HepG2 (cell line): ENCODE results near the gene CMIP. TPM values are rescaled to one million over a fixed set of nuclear protein-coding genes. Genes with fewer than 3 reads are reported as not detected.
A peak's percentile ranks its signal among the peaks of the same experiment; 100 is the strongest.

Experiments
- CBX5 ChIP-seq: sonication (generic); formaldehyde crosslinking; IDR thresholded peaks from 2 replicates; pipeline ENCODE4 v1.4.0; 2020; ENCODE audit warnings: missing genetic modification reagents, borderline replicate concordance
- ELF3 ChIP-seq: IDR thresholded peaks from 2 replicates; pipeline ENCODE4 v1.6.1; 2016; ENCODE audit warnings: missing genetic modification reagents, missing compliant biosample characterization
- FOXA1 ChIP-seq, 2 experiments: fragments of 450-650 bp in 1 of 2; sonication (generic) in 1 of 2; formaldehyde crosslinking in 1 of 2; IDR thresholded peaks; 2 replicates each; pipeline versions ENCODE4 v1.4.0 to v1.6.1; 2016 to 2020; ENCODE audit warnings: missing genetic modification reagents in 1 of 2
- GTF2F1 ChIP-seq: fragments of 150-350 bp; IDR thresholded peaks from 2 replicates; pipeline ENCODE4 v1.6.1; 2014; ENCODE audit warnings: low read length
- MED1 ChIP-seq: sonication (generic); formaldehyde crosslinking; IDR thresholded peaks from 2 replicates; pipeline ENCODE4 v1.4.0; 2020; ENCODE audit warnings: missing genetic modification reagents
- MTA3 ChIP-seq: sonication (generic); formaldehyde crosslinking; IDR thresholded peaks from 2 replicates; pipeline ENCODE4 v1.4.0; 2020; ENCODE audit warnings: missing genetic modification reagents
- SKI ChIP-seq: fragments of 450-650 bp; IDR thresholded peaks from one replicate; pipeline ENCODE4 v1.6.1; 2018; ENCODE audit warnings: mild to moderate bottlenecking; ENCODE audit not compliant: partially characterized antibody
- SOX5 ChIP-seq: IDR thresholded peaks from 2 replicates; pipeline ENCODE4 v1.6.1; 2016; ENCODE audit warnings: borderline replicate concordance
- SP5 ChIP-seq: IDR thresholded peaks from 2 replicates; pipeline ENCODE4 v1.6.1; 2016; ENCODE audit warnings: low read depth, borderline replicate concordance
- TBP ChIP-seq: sonication (generic); formaldehyde crosslinking; IDR thresholded peaks from 2 replicates; pipeline ENCODE4 v1.5.0; 2020; ENCODE audit warnings: missing genetic modification reagents
- TP53 ChIP-seq: sonication (generic); formaldehyde crosslinking; conservative IDR thresholded peaks from 2 replicates; pipeline ENCODE4 v1.4.0; 2020; ENCODE audit warnings: missing genetic modification reagents
- YEATS2 ChIP-seq: sonication (generic); formaldehyde crosslinking; IDR thresholded peaks from 2 replicates; pipeline ENCODE4 v1.4.0; 2020; ENCODE audit warnings: missing genetic modification reagents, borderline replicate concordance
- ZNF160 ChIP-seq: sonication (generic); formaldehyde crosslinking; IDR thresholded peaks from 2 replicates; pipeline ENCODE4 v1.8.0; 2022; ENCODE audit warnings: mild to moderate bottlenecking, inconsistent platforms, missing genetic modification reagents
- ZNF329 ChIP-seq: sonication (generic); formaldehyde crosslinking; IDR thresholded peaks from 2 replicates; pipeline ENCODE4 v1.9.0; 2021; ENCODE audit warnings: low read depth, mild to moderate bottlenecking, missing genetic modification reagents
- ZZZ3 ChIP-seq: sonication (generic); formaldehyde crosslinking; IDR thresholded peaks from 2 replicates; pipeline ENCODE4 v1.4.0; 2020; ENCODE audit warnings: missing genetic modification reagents, mild to moderate bottlenecking, borderline replicate concordance
- polyA plus RNA-seq, 8 experiments: library from polyadenylated mRNA; depleted of rRNA in 3 of 8; stranded (reverse) in 7 of 8; unstranded in 1 of 8; fragments of >200 nt; fragmentation: Illumina TruSeq in 4 of 8; extraction: Trizol in 4 of 8; gene quantifications; 2 replicates each; pipeline versions ENCODE4 v1.2.1 to v1.2.3, GENCODE V29; 2011 to 2016; ENCODE audit warnings: low read depth in 4 of 8, missing spikeins in 1 of 8, mixed read lengths in 1 of 8; ENCODE audit not compliant: insufficient read depth in 1 of 8
- total RNA-seq, 5 experiments: library from RNA; depleted of rRNA; stranded (reverse); fragments of >200 nt; fragmentation: Illumina TruSeq; extraction: Trizol; gene quantifications; 2 replicates each; pipeline ENCODE4 v1.2.3, GENCODE V29; 2016; ENCODE audit warnings: low read depth in 1 of 5
- TF ChIP-seq, protein P1 (sequence below): fragments of 450-650 bp; IDR thresholded peaks from 2 replicates; pipeline ENCODE4 v1.6.1; 2017; ENCODE audit warnings: mild to moderate bottlenecking
- TF ChIP-seq, protein P2 (sequence below): sonication (generic); formaldehyde crosslinking; IDR thresholded peaks from 2 replicates; pipeline ENCODE4 v1.4.0; 2020; ENCODE audit warnings: missing genetic modification reagents
- TF ChIP-seq, protein P3 (sequence below): sonication (generic); formaldehyde crosslinking; IDR thresholded peaks from 2 replicates; pipeline ENCODE4 v1.5.0; 2020; ENCODE audit warnings: mild to moderate bottlenecking, missing genetic modification reagents

Gene CMIP
- total and polyA plus RNA-seq, 2 of the 13 experiments (the other 11 are each of a cell fraction or from before 2014, with no cell fraction given), result 10.9 to 18.1 TPM

DNA sequence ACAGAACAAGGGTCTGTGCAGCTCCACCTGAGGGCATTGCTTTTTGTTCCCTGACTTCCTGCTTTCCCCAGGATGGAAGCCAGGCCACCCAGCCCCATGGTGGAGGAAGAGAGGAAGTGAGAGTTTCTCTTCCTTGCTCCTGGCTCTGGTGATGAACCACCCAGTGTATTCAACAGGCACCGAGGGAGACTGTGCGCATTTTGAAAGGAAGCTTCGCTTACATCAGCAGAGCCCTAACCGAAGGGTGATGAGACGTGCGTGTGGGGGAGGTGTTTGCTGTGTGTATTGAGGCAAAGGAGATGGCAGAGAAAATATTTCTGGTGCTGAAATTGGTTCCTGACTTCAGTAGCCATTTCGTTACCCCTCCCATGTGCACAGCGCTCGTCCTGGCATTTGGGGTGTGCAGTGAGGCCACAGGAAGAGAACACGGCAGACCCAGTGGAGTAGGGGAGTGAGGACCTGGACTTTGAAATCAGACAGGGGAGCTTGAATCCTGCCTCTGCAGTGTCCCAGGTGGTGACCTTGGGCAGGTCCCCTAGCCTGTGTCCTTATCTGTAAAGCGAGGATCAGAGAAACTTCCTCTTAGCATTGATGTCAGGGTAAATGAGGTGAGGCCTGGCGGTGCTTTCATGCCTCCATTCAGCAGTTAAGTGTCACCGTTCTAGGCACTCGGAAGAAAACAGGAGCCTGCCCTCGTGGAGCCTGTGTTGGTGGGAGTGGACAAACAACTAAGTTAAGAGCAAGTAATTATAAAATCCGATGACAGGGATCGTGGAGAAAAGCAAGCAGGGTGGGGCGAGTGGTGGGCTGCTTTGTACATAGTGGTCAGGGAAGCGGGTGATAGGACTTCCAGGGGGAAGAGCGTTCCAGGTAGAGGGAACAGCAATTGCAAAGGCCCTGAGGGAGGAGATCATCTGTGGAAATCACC, 7.4 kb downstream of the CMIP start (continued):
- TF ChIP-seq, protein P1, sequence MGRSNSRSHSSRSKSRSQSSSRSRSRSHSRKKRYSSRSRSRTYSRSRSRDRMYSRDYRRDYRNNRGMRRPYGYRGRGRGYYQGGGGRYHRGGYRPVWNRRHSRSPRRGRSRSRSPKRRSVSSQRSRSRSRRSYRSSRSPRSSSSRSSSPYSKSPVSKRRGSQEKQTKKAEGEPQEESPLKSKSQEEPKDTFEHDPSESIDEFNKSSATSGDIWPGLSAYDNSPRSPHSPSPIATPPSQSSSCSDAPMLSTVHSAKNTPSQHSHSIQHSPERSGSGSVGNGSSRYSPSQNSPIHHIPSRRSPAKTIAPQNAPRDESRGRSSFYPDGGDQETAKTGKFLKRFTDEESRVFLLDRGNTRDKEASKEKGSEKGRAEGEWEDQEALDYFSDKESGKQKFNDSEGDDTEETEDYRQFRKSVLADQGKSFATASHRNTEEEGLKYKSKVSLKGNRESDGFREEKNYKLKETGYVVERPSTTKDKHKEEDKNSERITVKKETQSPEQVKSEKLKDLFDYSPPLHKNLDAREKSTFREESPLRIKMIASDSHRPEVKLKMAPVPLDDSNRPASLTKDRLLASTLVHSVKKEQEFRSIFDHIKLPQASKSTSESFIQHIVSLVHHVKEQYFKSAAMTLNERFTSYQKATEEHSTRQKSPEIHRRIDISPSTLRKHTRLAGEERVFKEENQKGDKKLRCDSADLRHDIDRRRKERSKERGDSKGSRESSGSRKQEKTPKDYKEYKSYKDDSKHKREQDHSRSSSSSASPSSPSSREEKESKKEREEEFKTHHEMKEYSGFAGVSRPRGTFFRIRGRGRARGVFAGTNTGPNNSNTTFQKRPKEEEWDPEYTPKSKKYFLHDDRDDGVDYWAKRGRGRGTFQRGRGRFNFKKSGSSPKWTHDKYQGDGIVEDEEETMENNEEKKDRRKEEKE, result no peak
- TF ChIP-seq TBP (CRISPR knock-in tag), result no peak; the same call in 1 of the 2 replicates
- TF ChIP-seq, protein P2, sequence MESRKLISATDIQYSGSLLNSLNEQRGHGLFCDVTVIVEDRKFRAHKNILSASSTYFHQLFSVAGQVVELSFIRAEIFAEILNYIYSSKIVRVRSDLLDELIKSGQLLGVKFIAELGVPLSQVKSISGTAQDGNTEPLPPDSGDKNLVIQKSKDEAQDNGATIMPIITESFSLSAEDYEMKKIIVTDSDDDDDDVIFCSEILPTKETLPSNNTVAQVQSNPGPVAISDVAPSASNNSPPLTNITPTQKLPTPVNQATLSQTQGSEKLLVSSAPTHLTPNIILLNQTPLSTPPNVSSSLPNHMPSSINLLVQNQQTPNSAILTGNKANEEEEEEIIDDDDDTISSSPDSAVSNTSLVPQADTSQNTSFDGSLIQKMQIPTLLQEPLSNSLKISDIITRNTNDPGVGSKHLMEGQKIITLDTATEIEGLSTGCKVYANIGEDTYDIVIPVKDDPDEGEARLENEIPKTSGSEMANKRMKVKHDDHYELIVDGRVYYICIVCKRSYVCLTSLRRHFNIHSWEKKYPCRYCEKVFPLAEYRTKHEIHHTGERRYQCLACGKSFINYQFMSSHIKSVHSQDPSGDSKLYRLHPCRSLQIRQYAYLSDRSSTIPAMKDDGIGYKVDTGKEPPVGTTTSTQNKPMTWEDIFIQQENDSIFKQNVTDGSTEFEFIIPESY (CRISPR knock-in tag), result no peak; the same call in none of the 2 replicates
- TF ChIP-seq, protein P3, sequence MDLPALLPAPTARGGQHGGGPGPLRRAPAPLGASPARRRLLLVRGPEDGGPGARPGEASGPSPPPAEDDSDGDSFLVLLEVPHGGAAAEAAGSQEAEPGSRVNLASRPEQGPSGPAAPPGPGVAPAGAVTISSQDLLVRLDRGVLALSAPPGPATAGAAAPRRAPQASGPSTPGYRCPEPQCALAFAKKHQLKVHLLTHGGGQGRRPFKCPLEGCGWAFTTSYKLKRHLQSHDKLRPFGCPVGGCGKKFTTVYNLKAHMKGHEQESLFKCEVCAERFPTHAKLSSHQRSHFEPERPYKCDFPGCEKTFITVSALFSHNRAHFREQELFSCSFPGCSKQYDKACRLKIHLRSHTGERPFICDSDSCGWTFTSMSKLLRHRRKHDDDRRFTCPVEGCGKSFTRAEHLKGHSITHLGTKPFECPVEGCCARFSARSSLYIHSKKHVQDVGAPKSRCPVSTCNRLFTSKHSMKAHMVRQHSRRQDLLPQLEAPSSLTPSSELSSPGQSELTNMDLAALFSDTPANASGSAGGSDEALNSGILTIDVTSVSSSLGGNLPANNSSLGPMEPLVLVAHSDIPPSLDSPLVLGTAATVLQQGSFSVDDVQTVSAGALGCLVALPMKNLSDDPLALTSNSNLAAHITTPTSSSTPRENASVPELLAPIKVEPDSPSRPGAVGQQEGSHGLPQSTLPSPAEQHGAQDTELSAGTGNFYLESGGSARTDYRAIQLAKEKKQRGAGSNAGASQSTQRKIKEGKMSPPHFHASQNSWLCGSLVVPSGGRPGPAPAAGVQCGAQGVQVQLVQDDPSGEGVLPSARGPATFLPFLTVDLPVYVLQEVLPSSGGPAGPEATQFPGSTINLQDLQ, result 0 out of 2 replicates have a peak, but pooled peaks have one; percentile 21
- peak; percentile 95 for TF ChIP-seq SKI
- TF ChIP-seq ELF3 (CRISPR knock-in tag), result peak; percentile 100
- TF ChIP-seq ZNF160 (CRISPR knock-in tag), result peak; percentile 94; the same call in 1 of the 2 replicates
- peak; percentile 79; the same call in 1 of the 2 replicates for TF ChIP-seq YEATS2 (CRISPR knock-in tag)
- peak; percentile 89 for TF ChIP-seq SOX5 (CRISPR knock-in tag)
- 0 out of 2 replicates have a peak, but pooled peaks have one; percentile 70 for TF ChIP-seq TP53 (CRISPR knock-in tag)
- TF ChIP-seq MED1 (CRISPR knock-in tag), result peak; percentile 99
- no peak for TF ChIP-seq GTF2F1
- TF ChIP-seq ZZZ3, result peak; percentile 86
- TF ChIP-seq ZNF329 (CRISPR knock-in tag), result no peak
- no peak for TF ChIP-seq MTA3 (CRISPR knock-in tag)
- TF ChIP-seq CBX5 (CRISPR knock-in tag), result peak; percentile 80; the same call in 1 of the 2 replicates
- no peak for TF ChIP-seq FOXA1 (IDR thresholded peaks at IDR 0.05)
- peak; percentile 68 for TF ChIP-seq FOXA1 (CRISPR knock-in tag; IDR thresholded peaks at IDR 0.05)
- peak; percentile 94 for TF ChIP-seq SP5 (CRISPR knock-in tag)
